GM23338 (cell line): ENCODE data around the gene ZNF674. TPM values are rescaled to one million over a fixed set of nuclear protein-coding genes. Genes with fewer than 3 reads are reported as not detected.
"Not testable (repeated sequence)": the region's sequence is repeated elsewhere in the genome, so short reads cannot be mapped to it uniquely, and the experiment has no call there.

Source experiments
- ATAC-seq: fragments of 200-7000 bp; cut with Tn5 transposase; 3 replicates; pipeline ENCODE4 v1.9.1; 2020
- DNase-seq: peaks from one replicate; pipeline ENCODE4 v3.0.0-alpha.2; 2015; ENCODE audit warnings: low spot score
- H2AFZ ChIP-seq: fragments of 200-600 bp; sonication (generic); 2 replicates; pipeline ENCODE4 v1.8.0; 2016; ENCODE audit warnings: antibody characterized with exemption, mild to moderate bottlenecking, moderate library complexity
- H3F3A ChIP-seq: fragments of 200-600 bp; sonication (generic); replicated peaks from 2 replicates; pipeline ENCODE4 v1.8.0; 2017; ENCODE audit warnings: antibody characterized with exemption, mixed run types, low read depth
- H3K27ac ChIP-seq: fragments of 200-600 bp; sonication (generic); 2 replicates; pipeline ENCODE4 v1.6.1; 2016; ENCODE audit warnings: low read depth
- H3K27me3 ChIP-seq: fragments of 200-600 bp; sonication (generic); 2 replicates; pipeline ENCODE4 v1.8.0; 2016; ENCODE audit warnings: mild to moderate bottlenecking, mixed run types, moderate library complexity; ENCODE audit not compliant: insufficient read depth
- H3K36me3 ChIP-seq: fragments of 200-600 bp; sonication (generic); 2 replicates; pipeline ENCODE4 v1.8.0; 2016; ENCODE audit warnings: mild to moderate bottlenecking; ENCODE audit not compliant: insufficient read depth
- H3K4me1 ChIP-seq: fragments of 200-600 bp; sonication (generic); 2 replicates; pipeline ENCODE4 v1.8.0; 2016; ENCODE audit warnings: mild to moderate bottlenecking, moderate library complexity; ENCODE audit not compliant: insufficient read depth
- H3K4me2 ChIP-seq: fragments of 200-600 bp; sonication (generic); 2 replicates; pipeline ENCODE4 v1.7.1; 2017; ENCODE audit warnings: mixed run types
- H3K4me3 ChIP-seq: fragments of 200-600 bp; sonication (generic); 2 replicates; pipeline ENCODE4 v1.6.1; 2016; ENCODE audit warnings: mixed run types
- H3K79me2 ChIP-seq: fragments of 200-600 bp; sonication (generic); replicated peaks from 2 replicates; pipeline ENCODE4 v1.8.0; 2017; ENCODE audit warnings: mild to moderate bottlenecking; ENCODE audit not compliant: insufficient read depth
- H3K9me2 ChIP-seq: fragments of 200-600 bp; sonication (generic); 2 replicates; pipeline ENCODE4 v1.8.0; 2017; ENCODE audit not compliant: insufficient read depth
- H4K20me1 ChIP-seq: fragments of 200-600 bp; sonication (generic); replicated peaks from 2 replicates; pipeline ENCODE4 v1.8.0; 2017; ENCODE audit warnings: mild to moderate bottlenecking; ENCODE audit not compliant: insufficient read depth
- H3K27ac Mint-ChIP-seq: 2 replicates; pipeline ENCODE4 v1.8.0; 2020; ENCODE audit warnings: inconsistent platforms, mild to moderate bottlenecking, moderate library complexity, mixed read lengths
- H3K27me3 Mint-ChIP-seq: 3 replicates; pipeline ENCODE4 v1.8.0; 2022; ENCODE audit warnings: low read depth, mild to moderate bottlenecking, moderate library complexity, mixed read lengths, inconsistent platforms; ENCODE audit not compliant: insufficient read depth, poor library complexity
- H3K36me3 Mint-ChIP-seq: 3 replicates; pipeline ENCODE4 v1.8.0; 2021; ENCODE audit warnings: low read depth, mild to moderate bottlenecking, inconsistent platforms, moderate library complexity, mixed read lengths
- H3K4me1 Mint-ChIP-seq: 3 replicates; pipeline ENCODE4 v1.8.0; 2020; ENCODE audit warnings: mild to moderate bottlenecking, inconsistent platforms, mixed read lengths
- H3K4me3 Mint-ChIP-seq: 3 replicates; pipeline ENCODE4 v1.8.0; 2021; ENCODE audit warnings: moderate library complexity, mild to moderate bottlenecking, inconsistent platforms, mixed read lengths
- H3K9me3 Mint-ChIP-seq: 3 replicates; pipeline ENCODE4 v1.8.0; 2020; ENCODE audit warnings: moderate library complexity, mild to moderate bottlenecking, inconsistent platforms, mixed read lengths
- EZH2phosphoT487 ChIP-seq: fragments of 200-600 bp; sonication (generic); IDR thresholded peaks from one replicate; pipeline ENCODE4 v1.8.1; 2018; ENCODE audit warnings: antibody characterized with exemption; ENCODE audit not compliant: unreplicated experiment
- JUNB ChIP-seq: IDR thresholded peaks from one replicate; pipeline ENCODE4 v1.6.1; 2016; ENCODE audit warnings: antibody characterized with exemption; ENCODE audit not compliant: unreplicated experiment
- NANOG ChIP-seq: IDR thresholded peaks from 2 replicates; pipeline ENCODE4 v1.6.1; 2016; ENCODE audit warnings: antibody characterized with exemption, borderline replicate concordance
- POLR2AphosphoS5 ChIP-seq: IDR thresholded peaks from 2 replicates; pipeline ENCODE4 v1.6.1; 2016; ENCODE audit warnings: antibody characterized with exemption, low read depth
- ZNF114 ChIP-seq: fragments of 250-450 bp; sonication (Bioruptor Pico); IDR thresholded peaks from 2 replicates; pipeline ENCODE4 v1.5.0; 2020; ENCODE audit warnings: mild to moderate bottlenecking, moderate library complexity
- ZNF331 ChIP-seq: fragments of 250-450 bp; sonication (Bioruptor Pico); IDR thresholded peaks from 2 replicates; pipeline ENCODE4 v1.5.0; 2020; ENCODE audit warnings: low read depth, mild to moderate bottlenecking, moderate library complexity
- polyA plus RNA-seq: library from polyadenylated mRNA; unstranded; fragments of >200 nt; fragmentation: Nextera tagmentation; extraction: Ambion mirVana; gene quantifications from 2 replicates; pipeline ENCODE4 v1.2.1, GENCODE V29; 2016
- total RNA-seq: library from RNA; depleted of rRNA; stranded (reverse); fragments of >200 nt; shearing (Covaris generic); gene quantifications from 2 replicates; pipeline ENCODE4 v1.2.3, GENCODE V29; 2014
- TF ChIP-seq, protein P1 (sequence below): IDR thresholded peaks from one replicate; pipeline ENCODE4 v1.6.1; 2018; ENCODE audit warnings: antibody characterized with exemption; ENCODE audit not compliant: unreplicated experiment
- TF ChIP-seq, protein P2 (sequence below): IDR thresholded peaks from 2 replicates; pipeline ENCODE4 v1.6.1; 2016; ENCODE audit warnings: antibody characterized with exemption
- TF ChIP-seq, protein P3 (sequence below): fragments of 250-450 bp; sonication (Bioruptor Pico); IDR thresholded peaks from 2 replicates; pipeline ENCODE4 v1.5.0; 2020; ENCODE audit warnings: mild to moderate bottlenecking, moderate library complexity
- TF ChIP-seq, protein P4 (sequence below), 2 experiments: fragments of 200-600 bp in 1 of 2; sonication (generic) in 1 of 2; conservative IDR thresholded peaks; 2 replicates each; pipeline versions ENCODE4 v1.5.1 to v1.6.1; 2016 to 2017; ENCODE audit warnings: antibody characterized with exemption in 2 of 2, low read depth in 2 of 2, mild to moderate bottlenecking in 2 of 2, moderate library complexity in 1 of 2

The ZNF674 gene
- total and polyA plus RNA-seq, 2 experiments from 2014 or later, result 3.0 to 5.5 TPM

DNA sequence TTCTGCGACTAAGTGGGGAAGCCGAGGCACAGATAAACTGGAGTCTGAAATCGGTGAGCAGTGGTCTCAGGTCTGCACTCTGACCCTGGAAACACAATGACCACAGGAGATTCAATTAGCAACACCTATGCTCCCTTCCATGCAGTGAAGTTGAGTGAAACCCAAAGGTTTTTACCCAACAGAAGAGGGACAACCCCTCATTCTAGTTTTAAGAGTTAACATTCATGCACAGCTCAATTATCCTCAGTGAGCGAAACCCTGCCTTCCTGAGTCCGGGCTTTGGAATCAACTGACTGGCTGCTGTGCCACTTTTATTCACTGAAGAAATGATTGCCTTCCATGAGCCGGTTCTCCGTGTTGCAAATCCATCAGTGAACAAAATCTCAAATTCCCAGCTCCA is 694 bp downstream of the ZNF674 start:
- not testable (repeated sequence) for H2AFZ ChIP-seq, H3K9me2 ChIP-seq, ATAC-seq, H3K27me3 ChIP-seq, H3F3A ChIP-seq, DNase-seq, H3K9me3 Mint-ChIP-seq, H3K27me3 Mint-ChIP-seq, H3K4me1 ChIP-seq, H4K20me1 ChIP-seq, H3K27ac Mint-ChIP-seq
- H3K36me3 ChIP-seq, result peaks cover 16% of the 10 kb centered on the region; the same call in 1 of the 2 replicates
- peak overlapping the region; percentile 86 for H3K4me3 ChIP-seq
- Mint-ChIP-seq H3K4me3 (peak overlapping the region; percentile 97), H3K4me1 (peaks cover 20% of the 10 kb centered on the region; the same call in 2 of the 3 replicates), H3K36me3 (peaks cover 37% of the 10 kb centered on the region)
- peak overlapping the region; percentile 74; the same call in 1 of the 2 replicates for H3K27ac ChIP-seq
- peaks cover 42% of the 10 kb centered on the region for H3K79me2 ChIP-seq
- H3K4me2 ChIP-seq, result peak overlapping the region; percentile 90

DNA sequence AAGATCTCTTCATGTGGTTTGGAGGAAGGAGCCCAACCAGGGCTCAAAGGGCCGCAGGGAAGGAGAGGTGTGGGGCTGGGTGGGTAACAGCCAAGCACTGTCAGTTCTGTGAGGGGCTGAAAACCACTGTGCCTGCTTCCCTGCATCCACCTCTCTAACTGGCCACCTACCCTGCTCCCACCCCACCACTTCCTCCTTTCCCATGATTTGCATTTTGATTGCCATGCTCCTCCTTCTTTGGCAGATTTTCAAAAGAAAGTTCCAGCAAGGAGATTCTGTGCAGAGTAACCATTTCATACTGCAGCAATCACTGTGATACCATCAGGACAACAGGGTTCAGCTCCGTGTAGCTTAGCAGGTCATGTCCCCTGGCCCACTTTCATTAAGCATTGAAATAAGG is 1.8 kb downstream of the ZNF674 start:
- ATAC-seq (no peak), DNase-seq (peak; percentile 3)
- Histone ChIP-seq H3K79me2 (peaks cover 34% of the 10 kb centered on the region), H3K27me3 (no peaks in the 10 kb centered on the region), H3K4me1 (no peaks in the 10 kb centered on the region), H3K4me2 (no peak overlapping the region), H3K9me2 (no peaks in the 10 kb centered on the region), H3K27ac (no peak overlapping the region), H3F3A (no peaks in the 10 kb centered on the region), H2AFZ (no peak overlapping the region), H4K20me1 (no peaks in the 10 kb centered on the region), H3K4me3 (no peak overlapping the region), H3K36me3 (peaks cover 10% of the 10 kb centered on the region; the same call in 1 of the 2 replicates)
- Mint-ChIP-seq H3K9me3 (no peaks in the 10 kb centered on the region; the same call in 2 of the 3 replicates), H3K4me3 (no peak overlapping the region), H3K27ac (no peak overlapping the region), H3K4me1 (peaks cover 20% of the 10 kb centered on the region; the same call in 2 of the 3 replicates), H3K27me3 (no peaks in the 10 kb centered on the region), H3K36me3 (peaks cover 29% of the 10 kb centered on the region)
- TF ChIP-seq ZNF331 (no peak), NANOG (no peak), JUNB (no peak), POLR2AphosphoS5 (no peak), ZNF114 (CRISPR knock-in tag) (no peak), EZH2phosphoT487 (no peak)
- TF ChIP-seq, protein P1, sequence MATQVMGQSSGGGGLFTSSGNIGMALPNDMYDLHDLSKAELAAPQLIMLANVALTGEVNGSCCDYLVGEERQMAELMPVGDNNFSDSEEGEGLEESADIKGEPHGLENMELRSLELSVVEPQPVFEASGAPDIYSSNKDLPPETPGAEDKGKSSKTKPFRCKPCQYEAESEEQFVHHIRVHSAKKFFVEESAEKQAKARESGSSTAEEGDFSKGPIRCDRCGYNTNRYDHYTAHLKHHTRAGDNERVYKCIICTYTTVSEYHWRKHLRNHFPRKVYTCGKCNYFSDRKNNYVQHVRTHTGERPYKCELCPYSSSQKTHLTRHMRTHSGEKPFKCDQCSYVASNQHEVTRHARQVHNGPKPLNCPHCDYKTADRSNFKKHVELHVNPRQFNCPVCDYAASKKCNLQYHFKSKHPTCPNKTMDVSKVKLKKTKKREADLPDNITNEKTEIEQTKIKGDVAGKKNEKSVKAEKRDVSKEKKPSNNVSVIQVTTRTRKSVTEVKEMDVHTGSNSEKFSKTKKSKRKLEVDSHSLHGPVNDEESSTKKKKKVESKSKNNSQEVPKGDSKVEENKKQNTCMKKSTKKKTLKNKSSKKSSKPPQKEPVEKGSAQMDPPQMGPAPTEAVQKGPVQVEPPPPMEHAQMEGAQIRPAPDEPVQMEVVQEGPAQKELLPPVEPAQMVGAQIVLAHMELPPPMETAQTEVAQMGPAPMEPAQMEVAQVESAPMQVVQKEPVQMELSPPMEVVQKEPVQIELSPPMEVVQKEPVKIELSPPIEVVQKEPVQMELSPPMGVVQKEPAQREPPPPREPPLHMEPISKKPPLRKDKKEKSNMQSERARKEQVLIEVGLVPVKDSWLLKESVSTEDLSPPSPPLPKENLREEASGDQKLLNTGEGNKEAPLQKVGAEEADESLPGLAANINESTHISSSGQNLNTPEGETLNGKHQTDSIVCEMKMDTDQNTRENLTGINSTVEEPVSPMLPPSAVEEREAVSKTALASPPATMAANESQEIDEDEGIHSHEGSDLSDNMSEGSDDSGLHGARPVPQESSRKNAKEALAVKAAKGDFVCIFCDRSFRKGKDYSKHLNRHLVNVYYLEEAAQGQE, result no peak
- TF ChIP-seq, protein P2, sequence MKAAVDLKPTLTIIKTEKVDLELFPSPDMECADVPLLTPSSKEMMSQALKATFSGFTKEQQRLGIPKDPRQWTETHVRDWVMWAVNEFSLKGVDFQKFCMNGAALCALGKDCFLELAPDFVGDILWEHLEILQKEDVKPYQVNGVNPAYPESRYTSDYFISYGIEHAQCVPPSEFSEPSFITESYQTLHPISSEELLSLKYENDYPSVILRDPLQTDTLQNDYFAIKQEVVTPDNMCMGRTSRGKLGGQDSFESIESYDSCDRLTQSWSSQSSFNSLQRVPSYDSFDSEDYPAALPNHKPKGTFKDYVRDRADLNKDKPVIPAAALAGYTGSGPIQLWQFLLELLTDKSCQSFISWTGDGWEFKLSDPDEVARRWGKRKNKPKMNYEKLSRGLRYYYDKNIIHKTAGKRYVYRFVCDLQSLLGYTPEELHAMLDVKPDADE, result no peak
- TF ChIP-seq, protein P3, sequence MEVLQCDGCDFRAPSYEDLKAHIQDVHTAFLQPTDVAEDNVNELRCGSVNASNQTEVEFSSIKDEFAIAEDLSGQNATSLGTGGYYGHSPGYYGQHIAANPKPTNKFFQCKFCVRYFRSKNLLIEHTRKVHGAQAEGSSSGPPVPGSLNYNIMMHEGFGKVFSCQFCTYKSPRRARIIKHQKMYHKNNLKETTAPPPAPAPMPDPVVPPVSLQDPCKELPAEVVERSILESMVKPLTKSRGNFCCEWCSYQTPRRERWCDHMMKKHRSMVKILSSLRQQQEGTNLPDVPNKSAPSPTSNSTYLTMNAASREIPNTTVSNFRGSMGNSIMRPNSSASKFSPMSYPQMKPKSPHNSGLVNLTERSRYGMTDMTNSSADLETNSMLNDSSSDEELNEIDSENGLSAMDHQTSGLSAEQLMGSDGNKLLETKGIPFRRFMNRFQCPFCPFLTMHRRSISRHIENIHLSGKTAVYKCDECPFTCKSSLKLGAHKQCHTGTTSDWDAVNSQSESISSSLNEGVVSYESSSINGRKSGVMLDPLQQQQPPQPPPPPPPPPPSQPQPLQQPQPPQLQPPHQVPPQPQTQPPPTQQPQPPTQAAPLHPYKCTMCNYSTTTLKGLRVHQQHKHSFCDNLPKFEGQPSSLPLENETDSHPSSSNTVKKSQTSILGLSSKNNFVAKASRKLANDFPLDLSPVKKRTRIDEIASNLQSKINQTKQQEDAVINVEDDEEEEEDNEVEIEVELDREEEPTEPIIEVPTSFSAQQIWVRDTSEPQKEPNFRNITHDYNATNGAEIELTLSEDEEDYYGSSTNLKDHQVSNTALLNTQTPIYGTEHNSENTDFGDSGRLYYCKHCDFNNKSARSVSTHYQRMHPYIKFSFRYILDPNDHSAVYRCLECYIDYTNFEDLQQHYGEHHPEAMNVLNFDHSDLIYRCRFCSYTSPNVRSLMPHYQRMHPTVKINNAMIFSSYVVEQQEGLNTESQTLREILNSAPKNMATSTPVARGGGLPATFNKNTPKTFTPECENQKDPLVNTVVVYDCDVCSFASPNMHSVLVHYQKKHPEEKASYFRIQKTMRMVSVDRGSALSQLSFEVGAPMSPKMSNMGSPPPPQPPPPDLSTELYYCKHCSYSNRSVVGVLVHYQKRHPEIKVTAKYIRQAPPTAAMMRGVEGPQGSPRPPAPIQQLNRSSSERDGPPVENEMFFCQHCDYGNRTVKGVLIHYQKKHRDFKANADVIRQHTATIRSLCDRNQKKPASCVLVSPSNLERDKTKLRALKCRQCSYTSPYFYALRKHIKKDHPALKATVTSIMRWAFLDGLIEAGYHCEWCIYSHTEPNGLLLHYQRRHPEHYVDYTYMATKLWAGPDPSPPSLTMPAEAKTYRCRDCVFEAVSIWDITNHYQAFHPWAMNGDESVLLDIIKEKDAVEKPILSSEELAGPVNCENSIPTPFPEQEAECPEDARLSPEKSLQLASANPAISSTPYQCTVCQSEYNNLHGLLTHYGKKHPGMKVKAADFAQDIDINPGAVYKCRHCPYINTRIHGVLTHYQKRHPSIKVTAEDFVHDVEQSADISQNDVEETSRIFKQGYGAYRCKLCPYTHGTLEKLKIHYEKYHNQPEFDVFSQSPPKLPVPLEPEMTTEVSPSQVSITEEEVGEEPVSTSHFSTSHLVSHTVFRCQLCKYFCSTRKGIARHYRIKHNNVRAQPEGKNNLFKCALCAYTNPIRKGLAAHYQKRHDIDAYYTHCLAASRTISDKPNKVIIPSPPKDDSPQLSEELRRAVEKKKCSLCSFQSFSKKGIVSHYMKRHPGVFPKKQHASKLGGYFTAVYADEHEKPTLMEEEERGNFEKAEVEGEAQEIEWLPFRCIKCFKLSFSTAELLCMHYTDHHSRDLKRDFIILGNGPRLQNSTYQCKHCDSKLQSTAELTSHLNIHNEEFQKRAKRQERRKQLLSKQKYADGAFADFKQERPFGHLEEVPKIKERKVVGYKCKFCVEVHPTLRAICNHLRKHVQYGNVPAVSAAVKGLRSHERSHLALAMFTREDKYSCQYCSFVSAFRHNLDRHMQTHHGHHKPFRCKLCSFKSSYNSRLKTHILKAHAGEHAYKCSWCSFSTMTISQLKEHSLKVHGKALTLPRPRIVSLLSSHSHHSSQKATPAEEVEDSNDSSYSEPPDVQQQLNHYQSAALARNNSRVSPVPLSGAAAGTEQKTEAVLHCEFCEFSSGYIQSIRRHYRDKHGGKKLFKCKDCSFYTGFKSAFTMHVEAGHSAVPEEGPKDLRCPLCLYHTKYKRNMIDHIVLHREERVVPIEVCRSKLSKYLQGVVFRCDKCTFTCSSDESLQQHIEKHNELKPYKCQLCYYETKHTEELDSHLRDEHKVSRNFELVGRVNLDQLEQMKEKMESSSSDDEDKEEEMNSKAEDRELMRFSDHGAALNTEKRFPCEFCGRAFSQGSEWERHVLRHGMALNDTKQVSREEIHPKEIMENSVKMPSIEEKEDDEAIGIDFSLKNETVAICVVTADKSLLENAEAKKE, result no peak
- TF ChIP-seq, protein P4, sequence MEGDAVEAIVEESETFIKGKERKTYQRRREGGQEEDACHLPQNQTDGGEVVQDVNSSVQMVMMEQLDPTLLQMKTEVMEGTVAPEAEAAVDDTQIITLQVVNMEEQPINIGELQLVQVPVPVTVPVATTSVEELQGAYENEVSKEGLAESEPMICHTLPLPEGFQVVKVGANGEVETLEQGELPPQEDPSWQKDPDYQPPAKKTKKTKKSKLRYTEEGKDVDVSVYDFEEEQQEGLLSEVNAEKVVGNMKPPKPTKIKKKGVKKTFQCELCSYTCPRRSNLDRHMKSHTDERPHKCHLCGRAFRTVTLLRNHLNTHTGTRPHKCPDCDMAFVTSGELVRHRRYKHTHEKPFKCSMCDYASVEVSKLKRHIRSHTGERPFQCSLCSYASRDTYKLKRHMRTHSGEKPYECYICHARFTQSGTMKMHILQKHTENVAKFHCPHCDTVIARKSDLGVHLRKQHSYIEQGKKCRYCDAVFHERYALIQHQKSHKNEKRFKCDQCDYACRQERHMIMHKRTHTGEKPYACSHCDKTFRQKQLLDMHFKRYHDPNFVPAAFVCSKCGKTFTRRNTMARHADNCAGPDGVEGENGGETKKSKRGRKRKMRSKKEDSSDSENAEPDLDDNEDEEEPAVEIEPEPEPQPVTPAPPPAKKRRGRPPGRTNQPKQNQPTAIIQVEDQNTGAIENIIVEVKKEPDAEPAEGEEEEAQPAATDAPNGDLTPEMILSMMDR (conservative IDR thresholded peaks at IDR 0.05; ENCODE audit: low read depth in 2 of 2), result no peak
